COLO668 (cell line): ENCODE data around the gene ATP5PO.

Source experiments
- DNase-seq: peaks from one replicate; lab custom pipeline; 2025; ENCODE audit not compliant: unreplicated experiment; lab: John Stamatoyannopoulos, UW

Gene ATP5PO

DNA sequence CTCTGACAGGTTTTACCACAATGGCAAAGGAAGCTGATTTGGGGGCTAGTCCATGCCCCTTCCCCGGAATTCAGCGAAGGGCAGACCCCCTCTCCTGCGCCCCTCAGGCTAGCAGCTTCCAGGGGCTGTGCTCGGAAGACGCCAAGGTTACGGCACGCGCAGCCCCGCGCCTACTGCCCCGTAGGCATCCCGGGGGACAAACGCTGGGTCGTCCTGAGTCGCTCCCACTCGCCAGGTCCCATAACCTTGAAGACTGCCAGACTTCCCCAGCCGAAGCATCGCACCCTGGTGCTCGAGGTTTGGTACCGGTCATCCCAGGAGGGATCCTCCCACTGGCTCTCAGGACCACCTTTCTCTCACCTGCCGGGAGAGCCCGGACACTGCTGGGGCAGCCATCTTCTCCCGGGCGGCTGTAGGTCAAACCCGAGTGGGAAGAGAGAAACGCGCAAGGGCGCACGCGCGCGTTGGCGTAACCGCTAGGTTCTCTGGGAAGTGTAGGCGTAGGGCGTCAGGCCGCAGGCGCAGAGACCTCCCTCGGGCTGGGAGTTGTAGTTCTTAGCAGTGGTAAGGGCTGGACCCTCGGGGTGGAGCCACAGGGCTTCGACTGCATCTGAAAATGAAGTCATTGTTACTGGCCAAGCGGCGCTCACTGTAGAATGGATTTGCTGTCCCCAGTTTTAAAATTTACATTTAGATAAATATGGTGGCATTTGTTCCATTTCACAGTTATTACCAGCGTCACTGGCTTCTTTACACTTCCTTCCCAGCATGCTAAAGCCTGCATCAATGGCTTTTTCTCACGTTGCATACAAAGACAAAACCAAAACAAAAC lies at the start of gene ATP5PO:
Gene ATP5PO, minus strand, starts transcription at position 437 of the 832 bp plus-strand sequence. Its CDS starts 41 bp downstream, at position 396.
- DNase-seq: peak; percentile 99

DNA sequence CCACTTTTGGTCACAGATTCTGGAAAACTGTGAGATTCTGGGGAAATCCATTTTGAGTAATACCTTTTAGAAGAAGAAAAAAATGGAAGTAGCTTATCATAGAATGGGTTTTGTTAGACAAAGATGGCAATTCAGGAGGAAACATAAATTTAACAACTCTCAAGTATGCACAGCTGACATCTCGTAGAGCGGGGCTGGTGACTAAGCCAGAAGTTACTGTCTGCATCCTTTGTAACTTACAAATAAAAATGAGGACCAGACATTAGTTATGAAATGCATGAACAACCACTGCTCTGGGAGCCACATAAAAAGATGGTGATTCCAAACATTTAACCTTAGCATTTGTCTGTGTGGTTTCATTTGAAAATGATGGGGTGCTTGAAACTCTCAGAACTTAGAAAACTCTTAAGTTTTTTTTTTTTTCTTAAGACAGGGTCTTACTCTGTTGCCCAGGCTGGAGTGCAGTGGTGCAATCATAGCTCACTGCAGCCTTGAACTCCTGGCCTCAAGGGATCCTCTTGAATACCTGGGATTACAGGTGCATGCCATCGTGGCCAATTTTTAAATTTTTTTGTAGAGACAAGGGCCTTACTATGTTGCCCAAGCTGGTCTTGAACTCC lies 49.2 kb upstream of the ATP5PO start:
- no peak for DNase-seq

GRCh38 chr21:33963848-33964555 lies 48.4 kb upstream of the ATP5PO start:
- DNase-seq: no peak

GRCh38 chr21:33962290-33962689 lies 46.7 kb upstream of the ATP5PO start:
- no peak for DNase-seq

DNA sequence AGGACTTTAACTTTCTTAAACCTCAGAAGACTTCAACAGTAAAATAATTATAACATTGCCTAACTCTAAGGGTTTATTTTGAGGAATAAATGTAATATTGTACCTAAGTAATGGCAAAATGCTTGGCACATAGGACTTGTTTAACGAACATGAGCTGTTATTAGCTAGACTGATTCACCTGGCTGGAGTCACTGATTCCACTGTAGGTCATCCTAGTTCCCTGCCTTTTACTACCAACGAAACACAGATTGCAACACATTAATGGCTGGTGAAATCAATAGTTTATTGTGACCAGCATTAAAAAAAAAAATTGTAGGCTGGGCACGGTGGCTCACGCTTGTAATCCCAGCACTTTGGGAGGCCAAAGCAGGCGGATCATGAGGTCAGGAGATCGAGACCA lies 45.5 kb upstream of the ATP5PO start:
- no peak for DNase-seq

DNA sequence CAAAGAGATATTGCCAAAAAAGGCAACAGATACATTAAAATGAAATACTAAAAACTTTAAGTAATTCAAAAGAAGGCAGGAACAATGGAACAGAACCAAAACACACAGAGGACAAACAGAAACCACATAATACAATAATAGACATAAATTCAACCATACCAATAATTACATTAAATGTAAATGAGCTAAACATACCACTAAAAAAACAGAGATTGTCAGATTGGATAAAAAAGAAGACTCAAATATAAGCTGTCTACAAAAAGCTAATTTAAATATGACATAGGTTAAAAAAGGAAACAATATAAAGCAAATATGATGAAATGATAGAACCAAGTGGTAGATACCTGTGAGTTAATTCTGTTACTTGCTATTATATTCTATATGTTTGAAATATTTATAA lies 44.1 kb upstream of the ATP5PO start:
- DNase-seq: no peak

- no peak for DNase-seq
These were observed 38.8 kb upstream of the ATP5PO start for GRCh38 chr21:33954395-33954794.

- DNase-seq: no peak
These were observed 35.9 kb upstream of the ATP5PO start for GRCh38 chr21:33951276-33952178.

DNA sequence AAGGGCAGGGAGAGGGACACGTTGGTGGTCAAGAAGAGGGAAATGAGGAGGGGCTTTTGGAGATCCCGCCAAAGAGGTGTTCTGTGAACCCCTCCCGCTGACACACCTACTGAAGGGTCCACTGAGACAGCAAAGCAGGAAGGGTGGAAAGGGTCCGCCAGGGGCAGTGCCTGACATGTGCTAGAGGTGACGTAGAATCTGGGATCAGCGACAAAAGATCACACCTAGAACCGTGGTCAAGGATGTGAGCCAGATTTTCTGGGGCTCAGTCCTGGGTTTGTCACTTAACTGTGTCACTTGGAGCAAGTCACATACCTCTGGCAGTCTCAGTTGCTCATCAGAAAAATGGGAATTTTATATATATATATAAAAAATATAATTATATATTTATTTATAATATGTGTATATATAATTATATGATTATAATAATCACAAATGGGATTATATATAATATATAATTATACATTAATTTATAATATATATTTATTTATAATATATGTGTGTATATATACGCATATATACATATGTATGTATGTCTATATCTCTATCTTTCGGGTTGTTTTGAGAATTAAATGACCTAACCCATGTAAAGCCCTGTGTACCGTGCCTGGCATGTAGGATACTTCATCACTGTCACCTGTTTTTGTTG lies 35.0 kb upstream of the ATP5PO start:
- no peak for DNase-seq

- no peak for DNase-seq
These were observed 34.2 kb upstream of the ATP5PO start for GRCh38 chr21:33949516-33950430.

GRCh38 chr21:33948951-33949444 lies 33.4 kb upstream of the ATP5PO start:
- no peak for DNase-seq

- peak; percentile 90 for DNase-seq
These were observed 32.7 kb upstream of the ATP5PO start for GRCh38 chr21:33948096-33948950.

DNA sequence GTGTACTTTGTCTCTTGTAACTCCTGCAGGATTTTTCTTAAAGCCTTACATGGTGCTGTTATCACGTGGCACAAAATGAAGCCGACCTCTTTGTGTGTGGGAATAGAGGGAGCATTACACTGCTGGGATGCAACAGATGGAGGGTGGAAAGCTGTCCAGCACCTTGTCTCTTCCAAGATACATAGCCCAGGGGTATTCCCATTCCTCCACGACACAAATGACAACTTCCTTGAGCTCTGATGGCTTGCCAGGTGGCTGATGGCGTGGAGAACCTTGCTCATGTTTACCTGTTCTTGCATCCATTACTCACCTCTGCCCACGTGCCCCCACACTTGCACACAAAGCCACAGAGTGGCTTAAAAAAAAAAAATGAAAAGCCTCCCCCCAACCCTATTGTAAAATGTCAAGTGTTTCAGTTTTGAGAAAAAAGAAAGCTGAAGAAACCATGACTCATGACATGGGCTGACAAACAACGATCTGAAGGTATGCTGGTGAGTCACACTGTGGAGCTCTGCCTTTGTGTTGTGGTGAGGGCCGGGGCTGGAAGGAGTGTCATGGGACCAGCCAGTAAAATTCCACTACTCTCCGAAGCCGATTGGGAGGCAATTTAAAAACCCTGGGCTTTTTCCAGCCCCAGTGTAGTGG lies 32.0 kb upstream of the ATP5PO start:
- DNase-seq: peak; percentile 83

DNA sequence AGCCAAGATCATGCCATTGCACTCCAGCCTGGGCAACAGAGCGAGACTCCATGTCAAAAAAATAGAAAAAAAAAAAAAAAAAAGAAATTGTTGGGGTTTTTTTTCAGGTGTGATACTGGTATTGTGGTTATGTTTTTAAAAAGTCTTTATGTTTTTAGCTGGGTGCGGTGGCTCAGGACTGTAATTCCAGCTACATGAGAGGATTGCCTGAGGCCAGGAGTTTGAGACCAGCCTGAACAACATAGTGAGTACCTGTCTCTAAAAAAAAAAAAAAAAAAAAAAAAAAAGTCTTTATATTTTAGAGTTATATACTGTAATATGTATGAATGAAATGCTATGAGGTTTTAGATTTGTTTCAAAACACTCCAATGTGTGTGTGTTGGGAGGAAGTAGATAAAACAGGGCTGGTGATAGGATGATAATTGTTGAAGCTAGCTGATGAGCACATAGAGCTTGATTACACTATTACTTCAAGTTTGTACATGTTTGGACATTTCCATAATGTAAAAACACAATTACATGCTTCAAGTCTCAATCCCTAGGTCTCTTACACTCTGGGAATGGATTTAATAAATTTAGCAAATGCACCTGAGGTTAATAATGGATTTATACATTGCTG lies 30.2 kb upstream of the ATP5PO start:
- no peak for DNase-seq

- DNase-seq: no peak
These were observed 28.7 kb upstream of the ATP5PO start for GRCh38 chr21:33944185-33944763.

- peak; percentile 35 for DNase-seq
These were observed 27.7 kb upstream of the ATP5PO start for GRCh38 chr21:33943293-33943692.

GRCh38 chr21:33942426-33942825 lies 26.8 kb upstream of the ATP5PO start:
- DNase-seq: no peak
